Endothelial cell of umbilical vein (primary cell): Measurements from ENCODE around the gene CPNE5. TPM values are rescaled to one million over a fixed set of nuclear protein-coding genes. Genes with fewer than 3 reads are reported as not detected.

Experiments
- BruUV-seq: library from RNA; stranded (reverse); fragments of 400-500 nt; replicated peaks from 2 replicates; lab custom pipeline; 2021; lab: Mats Ljungman, UMichigan
- CTCF ChIA-PET: fragments of 300-600, 350-600 bp; sonication (Branson Sonifier 250); formaldehyde crosslinking; loops from one replicate; lab custom pipeline; 2021; ENCODE audit warnings: antibody characterized with exemption, inconsistent platforms; lab: Charles Lee
- POLR2A ChIA-PET: fragments of 300-600, 350-600 bp; sonication (Branson Sonifier 250); formaldehyde crosslinking; loops from one replicate; lab custom pipeline; 2021; ENCODE audit warnings: antibody characterized with exemption, inconsistent platforms; lab: Charles Lee
- DNase-seq: peaks from one replicate; pipeline ENCODE4 v3.0.0-alpha.2; 2011; ENCODE audit warnings: low read depth, low spot score
- FAIRE-seq: peaks from 2 replicates; lab custom pipeline; 2011; peaks lifted over from hg19 to GRCh38; lab: Jason Lieb, UNC
- H2AFZ ChIP-seq: 2 replicates; pipeline ENCODE4 v1.6.0; 2012; ENCODE audit warnings: low read depth, low read length, control low read depth, inconsistent platforms
- H3K27ac ChIP-seq: 2 replicates; pipeline ENCODE4 v1.5.1; 2011; ENCODE audit warnings: low read depth, mild to moderate bottlenecking, control low read depth, low read length, moderate library complexity; ENCODE audit not compliant: insufficient read depth
- H3K27me3 ChIP-seq, 2 experiments: 2 replicates each; pipeline versions ENCODE4 v1.6.0 to v1.6.1; 2011; ENCODE audit warnings: low read length in 2 of 2, mixed read lengths in 1 of 2; ENCODE audit not compliant: control insufficient read depth in 2 of 2, insufficient read depth in 2 of 2
- H3K36me3 ChIP-seq, 2 experiments: 2 replicates in 1 of 2; 3 replicates in 1 of 2; pipeline ENCODE4 v1.5.1; 2011; ENCODE audit warnings: low read length in 2 of 2, mild to moderate bottlenecking in 1 of 2, moderate library complexity in 1 of 2; ENCODE audit not compliant: control insufficient read depth in 2 of 2, insufficient read depth in 2 of 2; ENCODE audit errors: extremely low read depth in 1 of 2
- H3K4me1 ChIP-seq: 3 replicates; pipeline ENCODE4 v1.5.1; 2011; ENCODE audit warnings: mild to moderate bottlenecking, low read length; ENCODE audit not compliant: control insufficient read depth, insufficient read depth; ENCODE audit errors: extremely low read depth
- H3K4me2 ChIP-seq: 2 replicates; pipeline ENCODE4 v1.6.1; 2011; ENCODE audit warnings: low read length, control low read depth, mixed read lengths; ENCODE audit not compliant: insufficient read depth
- H3K4me3 ChIP-seq, 3 experiments: fragments of 200-600 bp in 1 of 3; sonication (generic), shearing (Covaris generic) in 1 of 3; replicated peaks in 1 of 3; 2 replicates each; pipeline ENCODE4 v1.5.1; 2011 to 2016; ENCODE audit warnings: control low read depth in 3 of 3, low read length in 3 of 3, mild to moderate bottlenecking in 2 of 3, inconsistent platforms in 1 of 3, low read depth in 1 of 3, moderate library complexity in 1 of 3; ENCODE audit not compliant: insufficient read depth in 1 of 3
- H3K79me2 ChIP-seq: 2 replicates; pipeline ENCODE4 v1.6.0; 2012; ENCODE audit warnings: low read length, inconsistent platforms; ENCODE audit not compliant: control insufficient read depth, insufficient read depth
- H3K9ac ChIP-seq: replicated peaks from 2 replicates; pipeline ENCODE3; 2011; ENCODE audit warnings: low read length, control low read depth; ENCODE audit not compliant: insufficient read depth; ENCODE audit errors: extremely low read depth
- H3K9me1 ChIP-seq: replicated peaks from 3 replicates; pipeline ENCODE4 v1.6.0; 2011; ENCODE audit warnings: mild to moderate bottlenecking, low read length; ENCODE audit not compliant: control insufficient read depth, insufficient read depth; ENCODE audit errors: extremely low read depth
- H3K9me3 ChIP-seq: replicated peaks from 2 replicates; pipeline ENCODE4 v1.5.1; 2012; ENCODE audit warnings: low read length, inconsistent platforms; ENCODE audit not compliant: control insufficient read depth, insufficient read depth
- H4K20me1 ChIP-seq: replicated peaks from 2 replicates; pipeline ENCODE3; 2011; ENCODE audit warnings: mild to moderate bottlenecking, low read length; ENCODE audit not compliant: control insufficient read depth, insufficient read depth; ENCODE audit errors: extremely low read depth
- CTCF ChIP-seq, 2 donors: IDR thresholded peaks; 1 replicate in 1 of 2; 2 replicates in 1 of 2; pipeline ENCODE4 v1.5.1; 2011; ENCODE audit warnings: low read length in 2 of 2, mild to moderate bottlenecking in 2 of 2, moderate library complexity in 2 of 2, control low read depth in 1 of 2, inconsistent platforms in 1 of 2, low read depth in 1 of 2; ENCODE audit not compliant: insufficient read depth in 1 of 2; ENCODE audit errors: extremely low read depth in 1 of 2
- EZH2 ChIP-seq: IDR thresholded peaks from 2 replicates; pipeline ENCODE4 v1.6.1; 2012; ENCODE audit warnings: borderline replicate concordance, low read depth, mild to moderate bottlenecking, moderate library complexity, low read length, inconsistent platforms; ENCODE audit not compliant: severe bottlenecking
- FOS ChIP-seq: IDR thresholded peaks from 2 replicates; pipeline ENCODE4 v1.6.1; 2011; ENCODE audit warnings: mild to moderate bottlenecking, low read length, moderate library complexity, borderline replicate concordance; ENCODE audit not compliant: insufficient read depth
- JUN ChIP-seq: IDR thresholded peaks from 2 replicates; pipeline ENCODE4 v1.6.1; 2011; ENCODE audit warnings: borderline replicate concordance, low read depth; ENCODE audit not compliant: insufficient read length, insufficient read depth
- MAX ChIP-seq: IDR thresholded peaks from 2 replicates; pipeline ENCODE4 v1.6.1; 2011; ENCODE audit not compliant: insufficient read depth, insufficient read length
- MYC ChIP-seq: IDR thresholded peaks from one replicate; pipeline ENCODE4 v1.6.1; 2011; ENCODE audit warnings: mild to moderate bottlenecking, low read depth, low read length
- POLR2A ChIP-seq: IDR thresholded peaks from 2 replicates; pipeline ENCODE4 v1.6.1; 2012; ENCODE audit warnings: low read depth, mild to moderate bottlenecking, control low read depth, low read length
- POLR2AphosphoS5 ChIP-seq: IDR thresholded peaks from 2 replicates; pipeline ENCODE4 v1.6.1; 2012; ENCODE audit warnings: low read depth, mild to moderate bottlenecking, control low read depth, low read length, moderate library complexity; ENCODE audit not compliant: insufficient read depth
- dilution Hi-C: fragments of 300-500 bp; cut with MboI; formaldehyde crosslinking; loops from one replicate; pipeline ENCODE4 v1.15.0; 2019; ENCODE audit warnings: low sequenced_read_pairs; ENCODE audit not compliant: extremely low pct_ligation_motif_present
- intact Hi-C: fragments of 100-400 bp; cut with micrococcal nuclease; formaldehyde crosslinking; loops from one replicate; pipeline ENCODE4 v1.10.0; 2022
- polyA plus RNA-seq, 4 experiments: library from polyadenylated mRNA; depleted of rRNA in 3 of 4; stranded (reverse) in 3 of 4; unstranded in 1 of 4; fragments of >200 nt; gene quantifications; 2 replicates each; pipeline versions ENCODE4 v1.2.1 to v1.2.3, GENCODE V29; 2011 to 2012; ENCODE audit warnings: missing spikeins in 1 of 4
- total RNA-seq: library from RNA; stranded (reverse); gene quantifications from 2 replicates; pipeline ENCODE4 v1.2.3, GENCODE V29; 2021

Gene CPNE5
- total and polyA plus RNA-seq, 2 donors (not counting 3 experiments of a cell fraction or from before 2014, with no cell fraction given) = 18.8 to 49.4 TPM

GRCh38 chr6:36691011-36691410 is 148.2 kb downstream of the CPNE5 start:
- intact Hi-C loops = loop anchor here (2.0 kb wide), 1 partner anchor 68 kb away; no protein-coding TSS in a partner anchor
- no TSS peak for BruUV-seq
- TF ChIP-seq FOS (no peak), MAX (no peak), POLR2AphosphoS5 (no peak), POLR2A (no peak), CTCF (IDR thresholded peaks at IDR 0.05; ENCODE audit: extremely low read depth in 1 of 2, insufficient read depth in 1 of 2, low read depth in 1 of 2, low read length in 2 of 2) (no peak), MYC (no peak), JUN (no peak), EZH2 (no peak)
- no peaks in the 10 kb centered on the region for H3K4me1 ChIP-seq
- H3K36me3 ChIP-seq = peaks cover 9 to 10% of the 10 kb centered on the region in 2 experiments
- no peak overlapping the region for H3K4me3 ChIP-seq
- no peaks in the 10 kb centered on the region for H4K20me1 ChIP-seq
- DNase-seq = no peak
- no peaks in the 10 kb centered on the region for H3K27me3 ChIP-seq
- ChIA-PET CTCF (interaction anchor here (1.3 to 2.3 kb wide), 3 partner anchors 10 to 68 kb away, joined by 4 to 18 read pairs (median 4); no protein-coding TSS in a partner anchor), POLR2A (interaction anchor here (0.8 kb wide), 1 partner anchor 8 kb away, joined by 3 read pairs; no protein-coding TSS in a partner anchor)
- H3K4me2 ChIP-seq = no peak overlapping the region
- no peak overlapping the region for H3K9ac ChIP-seq
- no peak overlapping the region for H3K27ac ChIP-seq
- H2AFZ ChIP-seq = no peak overlapping the region
- dilution Hi-C loops = no loop called here
- no peaks in the 10 kb centered on the region for H3K9me1 ChIP-seq
- FAIRE-seq = no peak
- H3K9me3 ChIP-seq = no peaks in the 10 kb centered on the region
- no peaks in the 10 kb centered on the region for H3K79me2 ChIP-seq

Other genes with a start within 250 kb of the CPNE5 start
- 393 and 422 TPM in 2 replicates for gene SRSF3, start 245.1 kb downstream of the CPNE5 start, total RNA-seq
- gene SRSF3, start 245.1 kb downstream of the CPNE5 start, polyA plus RNA-seq = 308 and 317 TPM in 2 replicates
- 170 and 199 TPM in 2 replicates for gene CDKN1A, start 160.7 kb downstream of the CPNE5 start, total RNA-seq
- 238 and 282 TPM in 2 replicates for gene CDKN1A, start 160.7 kb downstream of the CPNE5 start, polyA plus RNA-seq
- gene RAB44, start 141.6 kb downstream of the CPNE5 start, total RNA-seq = 0.11 TPM in 1 of 2 replicates, not detected in the other
- 0.03 TPM in 2 replicates for gene RAB44, start 141.6 kb downstream of the CPNE5 start, polyA plus RNA-seq
- 33.8 and 35.6 TPM in 2 replicates for gene PPIL1, start 35.4 kb upstream of the CPNE5 start, total RNA-seq
- 28.6 and 30.8 TPM in 2 replicates for gene PPIL1, start 35.4 kb upstream of the CPNE5 start, polyA plus RNA-seq
- gene C6orf89, start 46.5 kb upstream of the CPNE5 start, total RNA-seq = 34.0 and 36.4 TPM in 2 replicates
- 16.6 and 18.2 TPM in 2 replicates for gene C6orf89, start 46.5 kb upstream of the CPNE5 start, polyA plus RNA-seq
- not detected in 2 replicates for gene PI16, start 115.3 kb upstream of the CPNE5 start, total RNA-seq
- 0.14 and 0.41 TPM in 2 replicates for gene PI16, start 115.3 kb upstream of the CPNE5 start, polyA plus RNA-seq
- 218 and 226 TPM in 2 replicates for gene MTCH1, start 146.8 kb upstream of the CPNE5 start, total RNA-seq
- 206 and 228 TPM in 2 replicates for gene MTCH1, start 146.8 kb upstream of the CPNE5 start, polyA plus RNA-seq
- not detected in 2 replicates for gene FGD2, start 166.2 kb upstream of the CPNE5 start, total RNA-seq
- gene FGD2, start 166.2 kb upstream of the CPNE5 start, polyA plus RNA-seq = not detected in 2 replicates